ENCODE measurements around the gene KIFAP3. TPM values are rescaled to one million over a fixed set of nuclear protein-coding genes. Genes with fewer than 3 reads are reported as not detected.
"Not testable (repeated sequence)": the region's sequence is repeated elsewhere in the genome, so short reads cannot be mapped to it uniquely, and the experiment has no call there.

The KIFAP3 gene
- 19.6 and 20.3 TPM in 2 replicates for total RNA-seq (2014; rRNA removed)
- 10.4 TPM for polyA plus RNA-seq (2012)

- DNase-seq (ENCODE audit: low read depth), result peak; percentile 98
Observed at GRCh38 chr1:170074250-170075157, at the start of gene KIFAP3. Gene KIFAP3, minus strand, starts transcription at chr1:170074695. Its CDS starts 228 bp downstream, at chr1:170074467.

GRCh38 chr1:170122366-170122765, 47.9 kb upstream of the KIFAP3 start:
- DNase-seq (ENCODE audit: low read depth), result no peak

GRCh38 chr1:170114906-170115305, 40.4 kb upstream of the KIFAP3 start:
- DNase-seq (ENCODE audit: low read depth), result peak; percentile 47

- not testable (repeated sequence) for DNase-seq (ENCODE audit: low read depth)
Observed at GRCh38 chr1:170113140-170113539, 38.6 kb upstream of the KIFAP3 start.

GRCh38 chr1:170097449-170097948, 23.0 kb upstream of the KIFAP3 start:
- DNase-seq (ENCODE audit: low read depth), result no peak

GRCh38 chr1:170096806-170097340, 22.4 kb upstream of the KIFAP3 start:
- no peak for DNase-seq (ENCODE audit: low read depth)

GRCh38 chr1:170095976-170096748, 21.7 kb upstream of the KIFAP3 start:
- no peak for DNase-seq (ENCODE audit: low read depth)

- DNase-seq (ENCODE audit: low read depth), result not testable (repeated sequence)
Observed at GRCh38 chr1:170094697-170095616, 20.5 kb upstream of the KIFAP3 start.

- no peak for DNase-seq (ENCODE audit: low read depth)
Observed at GRCh38 chr1:170086399-170087032, 12.0 kb upstream of the KIFAP3 start.

GRCh38 chr1:170085091-170085490, 10.6 kb upstream of the KIFAP3 start:
- no peak for DNase-seq (ENCODE audit: low read depth)

GRCh38 chr1:170078610-170079189, 4.2 kb upstream of the KIFAP3 start:
- no peak for DNase-seq (ENCODE audit: low read depth)

- DNase-seq (ENCODE audit: low read depth), result no peak
Observed at GRCh38 chr1:170077926-170078325, 3.4 kb upstream of the KIFAP3 start.

- not testable (repeated sequence) for DNase-seq (ENCODE audit: low read depth)
Observed at GRCh38 chr1:170076952-170077351, 2.5 kb upstream of the KIFAP3 start.

GRCh38 chr1:170076199-170076598, 1.7 kb upstream of the KIFAP3 start:
- DNase-seq (ENCODE audit: low read depth), result no peak

- no peak for DNase-seq (ENCODE audit: low read depth)
Observed at GRCh38 chr1:170075186-170075585, 691 bp upstream of the KIFAP3 start.

- DNase-seq (ENCODE audit: low read depth), result no peak
Observed at GRCh38 chr1:170073893-170074249, 624 bp downstream of the KIFAP3 start.

- no peak for DNase-seq (ENCODE audit: low read depth)
Observed at GRCh38 chr1:170071378-170071777, 3.1 kb downstream of the KIFAP3 start.

GRCh38 chr1:170068923-170069322, 5.6 kb downstream of the KIFAP3 start:
- no peak for DNase-seq (ENCODE audit: low read depth)

GRCh38 chr1:170067253-170067819, 7.2 kb downstream of the KIFAP3 start:
- DNase-seq (ENCODE audit: low read depth), result no peak

GRCh38 chr1:170064821-170065220, 9.7 kb downstream of the KIFAP3 start:
- no peak for DNase-seq (ENCODE audit: low read depth)

All from LHCN-M2 (cell line).